HEK293 (cell line): Measurements from ENCODE around the gene KRTAP21-1.

ENCODE experiments used
- ELK4 ChIP-seq: IDR thresholded peaks from 2 replicates; pipeline ENCODE4 v1.6.1; 2011; ENCODE audit warnings: mild to moderate bottlenecking, low read depth, low read length, borderline replicate concordance
- MEIS1 ChIP-seq: sonication (generic); formaldehyde crosslinking; IDR thresholded peaks from 2 replicates; pipeline ENCODE4 v1.8.1; 2022; ENCODE audit warnings: missing genetic modification reagents, mild to moderate bottlenecking, borderline replicate concordance
- OVOL3 ChIP-seq: fragments of 450-650 bp; formaldehyde crosslinking; IDR thresholded peaks from 2 replicates; pipeline ENCODE4 v1.5.1; 2016; ENCODE audit warnings: missing biosample characterization, missing genetic modification characterization
- PATZ1 ChIP-seq: fragments of 450-650 bp; formaldehyde crosslinking; IDR thresholded peaks from 2 replicates; pipeline ENCODE4 v1.5.1; 2016; ENCODE audit warnings: missing biosample characterization, missing genetic modification characterization
- ZIC2 ChIP-seq: fragments of 450-650 bp; formaldehyde crosslinking; IDR thresholded peaks from 2 replicates; pipeline ENCODE4 v1.5.1; 2016; ENCODE audit warnings: missing biosample characterization, missing genetic modification characterization
- ZNF112 ChIP-seq: fragments of 450-650 bp; formaldehyde crosslinking; IDR thresholded peaks from 2 replicates; pipeline ENCODE4 v1.5.0; 2017; ENCODE audit warnings: missing biosample characterization, missing genetic modification characterization
- ZNF140 ChIP-seq: fragments of 450-650 bp; formaldehyde crosslinking; IDR thresholded peaks from 2 replicates; pipeline ENCODE4 v1.5.1; 2016; ENCODE audit warnings: missing biosample characterization, missing genetic modification characterization
- ZNF157 ChIP-seq: fragments of 450-650 bp; formaldehyde crosslinking; IDR thresholded peaks from 2 replicates; pipeline ENCODE4 v1.5.1; 2016; ENCODE audit warnings: missing biosample characterization, missing genetic modification characterization
- ZNF239 ChIP-seq: fragments of 450-650 bp; formaldehyde crosslinking; IDR thresholded peaks from 2 replicates; pipeline ENCODE4 v1.5.1; 2016; ENCODE audit warnings: missing biosample characterization, missing genetic modification characterization
- ZNF26 ChIP-seq: fragments of 450-650 bp; formaldehyde crosslinking; IDR thresholded peaks from 2 replicates; pipeline ENCODE4 v1.5.1; 2016; ENCODE audit warnings: missing biosample characterization, missing genetic modification characterization
- ZNF280C ChIP-seq: fragments of 450-650 bp; formaldehyde crosslinking; IDR thresholded peaks from 2 replicates; pipeline ENCODE4 v1.5.1; 2016; ENCODE audit warnings: missing biosample characterization, missing genetic modification characterization
- ZNF350 ChIP-seq: fragments of 450-650 bp; formaldehyde crosslinking; IDR thresholded peaks from 2 replicates; pipeline ENCODE4 v1.5.0; 2017; ENCODE audit warnings: missing biosample characterization, mild to moderate bottlenecking, missing genetic modification characterization
- ZNF518A ChIP-seq: fragments of 450-650 bp; formaldehyde crosslinking; conservative IDR thresholded peaks from 2 replicates; pipeline ENCODE4 v1.5.1; 2016; ENCODE audit warnings: low read depth, missing biosample characterization, missing genetic modification characterization
- ZNF544 ChIP-seq: fragments of 450-650 bp; formaldehyde crosslinking; IDR thresholded peaks from 2 replicates; pipeline ENCODE4 v1.5.0; 2017; ENCODE audit warnings: missing biosample characterization, missing genetic modification characterization
- ZNF555 ChIP-seq: fragments of 450-650 bp; formaldehyde crosslinking; conservative IDR thresholded peaks from 2 replicates; pipeline ENCODE4 v1.5.1; 2017; ENCODE audit warnings: missing biosample characterization, mild to moderate bottlenecking, missing genetic modification characterization, inconsistent platforms
- ZNF621 ChIP-seq: fragments of 450-650 bp; formaldehyde crosslinking; IDR thresholded peaks from 2 replicates; pipeline ENCODE4 v1.5.1; 2017; ENCODE audit warnings: missing biosample characterization, missing genetic modification characterization
- ZNF623 ChIP-seq: fragments of 450-650 bp; formaldehyde crosslinking; IDR thresholded peaks from 2 replicates; pipeline ENCODE4 v1.5.1; 2016; ENCODE audit warnings: missing biosample characterization, missing genetic modification characterization
- ZNF658 ChIP-seq: fragments of 450-650 bp; formaldehyde crosslinking; IDR thresholded peaks from 2 replicates; pipeline ENCODE4; 2016; ENCODE audit warnings: missing biosample characterization, missing genetic modification characterization
- ZNF777 ChIP-seq: fragments of 450-650 bp; formaldehyde crosslinking; IDR thresholded peaks from 2 replicates; pipeline ENCODE4 v1.5.1; 2017; ENCODE audit warnings: missing biosample characterization, missing genetic modification characterization, borderline replicate concordance
- ZSCAN18 ChIP-seq: fragments of 450-650 bp; formaldehyde crosslinking; IDR thresholded peaks from 2 replicates; pipeline ENCODE4 v1.5.1; 2016; ENCODE audit warnings: missing biosample characterization, missing genetic modification characterization
- ZSCAN5A ChIP-seq: fragments of 450-650 bp; formaldehyde crosslinking; IDR thresholded peaks from 2 replicates; pipeline ENCODE4 v1.5.1; 2016; ENCODE audit warnings: missing biosample characterization, missing genetic modification characterization
- ZXDB ChIP-seq: fragments of 450-650 bp; formaldehyde crosslinking; IDR thresholded peaks from 2 replicates; pipeline ENCODE4 v1.5.1; 2016; ENCODE audit warnings: missing biosample characterization, missing genetic modification characterization

KRTAP21-1 gene

GRCh38 chr21:30800605-30801004 is 45.4 kb upstream of the KRTAP21-1 start (continued):
- TF ChIP-seq ZNF518A (tag by site-specific recombination) (peak; percentile 80), ZIC2 (no peak), ZNF112 (tag by site-specific recombination) (no peak), ZNF26 (tag by site-specific recombination) (no peak), ZNF157 (tag by site-specific recombination) (no peak), ZNF140 (tag by site-specific recombination) (peak; percentile 44), OVOL3 (tag by site-specific recombination) (no peak), ZNF555 (tag by site-specific recombination) (peak; percentile 61), ZNF239 (tag by site-specific recombination) (no peak), ZNF777 (no peak), ELK4 (no peak), MEIS1 (CRISPR knock-in tag) (no peak), ZNF280C (tag by site-specific recombination) (no peak), ZXDB (tag by site-specific recombination) (0 out of 2 replicates have a peak, but pooled peaks have one; percentile 27), ZSCAN18 (no peak), ZSCAN5A (tag by site-specific recombination) (no peak), ZNF350 (tag by site-specific recombination) (no peak), PATZ1 (tag by site-specific recombination) (no peak), ZNF544 (no peak), ZNF658 (tag by site-specific recombination) (no peak), ZNF623 (tag by site-specific recombination) (peak; percentile 63), ZNF621 (tag by site-specific recombination) (no peak)
